HepG2 (cell line): ENCODE results near the gene SLC35F4. TPM values are rescaled to one million over a fixed set of nuclear protein-coding genes. Genes with fewer than 3 reads are reported as not detected.

Experiments
- ATAC-seq: fragments of 200-7000 bp; cut with Tn5 transposase; 3 replicates; pipeline ENCODE4 v1.9.1; 2020; ENCODE audit warnings: mild to moderate bottlenecking, moderate library complexity
- BruUV-seq: library from RNA; stranded (reverse); fragments of 400-500 nt; replicated peaks from 2 replicates; lab custom pipeline; 2021; lab: Mats Ljungman, UMichigan
- CTCF ChIA-PET: fragments of 300-600 bp; formaldehyde crosslinking; extraction: SDS; loops from one replicate; lab custom pipeline; 2021; ENCODE audit warnings: low total read pairs, inconsistent platforms, low intra/inter-chr PET ratio; lab: Yijun Ruan, JAX
- POLR2A ChIA-PET: fragments of 350-600 bp; sonication (Branson Sonifier 250); formaldehyde crosslinking; loops from one replicate; lab custom pipeline; 2020; ENCODE audit warnings: antibody characterized with exemption, inconsistent platforms; lab: Yijun Ruan, JAX
- DNase-seq: peaks from one replicate; pipeline ENCODE4 v3.0.0-alpha.2; 2015; ENCODE audit warnings: low spot score
- FAIRE-seq: peaks from 3 replicates; lab custom pipeline; 2011; peaks lifted over from hg19 to GRCh38; lab: Jason Lieb, UNC
- H2AFZ ChIP-seq: one replicate; pipeline ENCODE4 v1.6.1; 2011; ENCODE audit warnings: low read length, inconsistent platforms
- H3K27ac ChIP-seq: fragments of 300-600 bp; 3 replicates; pipeline ENCODE4 v1.8.0; 2011; ENCODE audit warnings: mixed run types, mild to moderate bottlenecking, mixed read lengths, low read length, inconsistent platforms; ENCODE audit not compliant: insufficient read depth; ENCODE audit errors: extremely low read length
- H3K27me3 ChIP-seq, 2 experiments: fragments of 200-600 bp in 1 of 2; 2 replicates in 1 of 2; 3 replicates in 1 of 2; pipeline versions ENCODE4 v1.6.0 to v1.8.0; 2011; ENCODE audit warnings: low read length in 2 of 2, mild to moderate bottlenecking in 2 of 2, moderate library complexity in 2 of 2, inconsistent platforms in 1 of 2; ENCODE audit not compliant: insufficient read depth in 2 of 2, control insufficient read depth in 1 of 2
- H3K36me3 ChIP-seq, 2 experiments: fragments of 200-600 bp in 1 of 2; replicated peaks in 1 of 2; 2 replicates in 1 of 2; 3 replicates in 1 of 2; pipeline versions ENCODE4 v1.5.1 to v1.8.0; 2011; ENCODE audit warnings: low read length in 2 of 2, inconsistent platforms in 1 of 2; ENCODE audit not compliant: insufficient read depth in 2 of 2, control insufficient read depth in 1 of 2
- H3K4me1 ChIP-seq: 2 replicates; pipeline ENCODE4 v1.5.1; 2012; ENCODE audit warnings: low read length, inconsistent platforms; ENCODE audit not compliant: insufficient read depth
- H3K4me2 ChIP-seq: 2 replicates; pipeline ENCODE4 v1.6.0; 2011; ENCODE audit warnings: low read depth, low read length, inconsistent platforms
- H3K4me3 ChIP-seq, 3 experiments: fragments of 200-600 bp in 1 of 3; sonication (generic), shearing (Covaris generic) in 1 of 3; replicated peaks in 1 of 3; 2 replicates each; pipeline ENCODE4 v1.5.1; 2011 to 2016; ENCODE audit warnings: low read length in 3 of 3, inconsistent platforms in 2 of 3, low read depth in 2 of 3, mild to moderate bottlenecking in 2 of 3, control low read depth in 1 of 3, mixed read lengths in 1 of 3; ENCODE audit not compliant: insufficient read depth in 1 of 3
- H3K79me2 ChIP-seq: one replicate; pipeline ENCODE4 v1.6.1; 2011; ENCODE audit warnings: low read length, inconsistent platforms; ENCODE audit not compliant: insufficient read depth
- H3K9ac ChIP-seq: 2 replicates; pipeline ENCODE4 v1.6.0; 2011; ENCODE audit warnings: mild to moderate bottlenecking, low read depth, low read length, inconsistent platforms; ENCODE audit not compliant: insufficient read depth
- H3K9me3 ChIP-seq: 2 replicates; pipeline ENCODE4 v1.5.1; 2012; ENCODE audit warnings: mild to moderate bottlenecking, low read length
- H4K20me1 ChIP-seq: 2 replicates; pipeline ENCODE4 v1.6.0; 2011; ENCODE audit warnings: inconsistent platforms, mild to moderate bottlenecking, low read length, moderate library complexity; ENCODE audit not compliant: insufficient read depth
- CHD2 ChIP-seq: IDR thresholded peaks from 2 replicates; pipeline ENCODE4 v1.6.1; 2011; ENCODE audit warnings: low read depth, low read length, improper control_type of control experiment
- DR1 ChIP-seq: sonication (generic); formaldehyde crosslinking; IDR thresholded peaks from 2 replicates; pipeline ENCODE4 v1.8.0; 2021; ENCODE audit warnings: mild to moderate bottlenecking, missing genetic modification reagents, inconsistent platforms
- FOXK1 ChIP-seq: sonication (generic); formaldehyde crosslinking; IDR thresholded peaks from 2 replicates; pipeline ENCODE4 v1.4.0; 2020; ENCODE audit warnings: low read depth, missing genetic modification reagents, borderline replicate concordance
- GATA4 ChIP-seq: sonication (generic); IDR thresholded peaks from 2 replicates; pipeline ENCODE4 v1.6.1; 2016; ENCODE audit warnings: antibody characterized with exemption, low read depth, borderline replicate concordance
- IKZF1 ChIP-seq: fragments of 450-650 bp; IDR thresholded peaks from 2 replicates; pipeline ENCODE4 v1.7.1; 2016
- IRX3 ChIP-seq: sonication (generic); formaldehyde crosslinking; IDR thresholded peaks from 2 replicates; pipeline ENCODE4 v1.8.1; 2023; ENCODE audit warnings: mild to moderate bottlenecking, low read depth, missing genetic modification reagents, borderline replicate concordance
- MBD4 ChIP-seq: IDR thresholded peaks from 2 replicates; pipeline ENCODE4 v1.6.1; 2012; ENCODE audit warnings: low read length, inconsistent platforms, borderline replicate concordance
- NR1H2 ChIP-seq: sonication (generic); formaldehyde crosslinking; IDR thresholded peaks from 2 replicates; pipeline ENCODE4 v1.8.1; 2022; ENCODE audit warnings: low read depth, missing genetic modification reagents, borderline replicate concordance
- PCBP2 ChIP-seq: fragments of 200-400 bp; formaldehyde crosslinking; optimal IDR thresholded peaks from 2 replicates; pipeline ENCODE3; 2018; ENCODE audit warnings: low read length, low read depth; ENCODE audit not compliant: poor library complexity, severe bottlenecking
- SRF ChIP-seq: IDR thresholded peaks from 2 replicates; pipeline ENCODE4 v1.6.1; 2011; ENCODE audit warnings: mild to moderate bottlenecking, low read depth, low read length, moderate library complexity
- SRSF9 ChIP-seq: fragments of 200-400 bp; formaldehyde crosslinking; IDR thresholded peaks from 2 replicates; pipeline ENCODE4 v1.6.1; 2018; ENCODE audit warnings: borderline replicate concordance, mild to moderate bottlenecking, low read depth, low read length; ENCODE audit not compliant: insufficient read depth, poor library complexity, severe bottlenecking
- ZMYM2 ChIP-seq: sonication (generic); formaldehyde crosslinking; IDR thresholded peaks from 2 replicates; pipeline ENCODE4 v1.8.0; 2022; ENCODE audit warnings: mild to moderate bottlenecking, missing genetic modification reagents
- ZNF33A ChIP-seq: sonication (generic); formaldehyde crosslinking; IDR thresholded peaks from 2 replicates; pipeline ENCODE4 v1.5.1; 2020; ENCODE audit warnings: missing genetic modification reagents, mild to moderate bottlenecking, moderate library complexity, borderline replicate concordance
- ZNF484 ChIP-seq: sonication (generic); formaldehyde crosslinking; IDR thresholded peaks from 2 replicates; pipeline ENCODE4 v1.5.1; 2020; ENCODE audit warnings: mild to moderate bottlenecking, low read depth, missing genetic modification reagents, borderline replicate concordance
- WGBS: methylation state at CpG from one replicate; pipeline ENCODE4 v1.1.6; 2017; ENCODE audit warnings: low lambda C conversion rate; 5-methylcytosine and 5-hydroxymethylcytosine counted together
- in situ Hi-C: cut with HindIII; loops from 2 replicates; pipeline ENCODE4 v1.10.0; 2017; ENCODE audit warnings: low pct_unique_long_range_greater_than_20kb; ENCODE audit not compliant: extremely low pct_ligation_motif_present
- intact Hi-C: fragments of 100-400 bp; cut with micrococcal nuclease; formaldehyde crosslinking; loops from one replicate; pipeline ENCODE4 v1.10.0; 2022; ENCODE audit not compliant: unreplicated experiment
- polyA plus RNA-seq, 8 experiments: library from polyadenylated mRNA; depleted of rRNA in 3 of 8; stranded (reverse) in 7 of 8; unstranded in 1 of 8; fragments of >200 nt; fragmentation: Illumina TruSeq in 4 of 8; extraction: Trizol in 4 of 8; gene quantifications; 2 replicates each; pipeline versions ENCODE4 v1.2.1 to v1.2.3, GENCODE V29; 2011 to 2016; ENCODE audit warnings: low read depth in 4 of 8, missing spikeins in 1 of 8, mixed read lengths in 1 of 8; ENCODE audit not compliant: insufficient read depth in 1 of 8
- total RNA-seq, 5 experiments: library from RNA; depleted of rRNA; stranded (reverse); fragments of >200 nt; fragmentation: Illumina TruSeq; extraction: Trizol; gene quantifications; 2 replicates each; pipeline ENCODE4 v1.2.3, GENCODE V29; 2016; ENCODE audit warnings: low read depth in 1 of 5
- TF ChIP-seq, protein P1 (sequence below): sonication (generic); formaldehyde crosslinking; IDR thresholded peaks from 2 replicates; pipeline ENCODE4 v1.5.1; 2020; ENCODE audit warnings: mild to moderate bottlenecking, missing genetic modification reagents, borderline replicate concordance

The SLC35F4 gene
- total and polyA plus RNA-seq, 2 of the 13 experiments (the other 11 are each of a cell fraction or from before 2014, with no cell fraction given) = not detected

- H3K36me3 ChIP-seq = no peaks in the 10 kb centered on the region
- ChIA-PET CTCF (no interaction called here), POLR2A (no interaction called here)
- no peak overlapping the region for H2AFZ ChIP-seq
- H3K9ac ChIP-seq = no peak overlapping the region
- no peak for DNase-seq
- no TSS peak for BruUV-seq
- no peaks in the 10 kb centered on the region for H3K4me1 ChIP-seq
- 25% methylated on average over 4 of the region's 4 CpGs for WGBS
- no peak for TF ChIP-seq IRX3
- TF ChIP-seq SRF = no peak
- no peak for TF ChIP-seq SRSF9
- TF ChIP-seq DR1 (CRISPR knock-in tag) = no peak
- no peak for TF ChIP-seq ZNF33A (CRISPR knock-in tag)
- no peak for TF ChIP-seq ZNF484 (CRISPR knock-in tag)
- no peak for TF ChIP-seq GATA4
- no peak for TF ChIP-seq NR1H2
- TF ChIP-seq IKZF1 = no peak
- TF ChIP-seq, protein P1, sequence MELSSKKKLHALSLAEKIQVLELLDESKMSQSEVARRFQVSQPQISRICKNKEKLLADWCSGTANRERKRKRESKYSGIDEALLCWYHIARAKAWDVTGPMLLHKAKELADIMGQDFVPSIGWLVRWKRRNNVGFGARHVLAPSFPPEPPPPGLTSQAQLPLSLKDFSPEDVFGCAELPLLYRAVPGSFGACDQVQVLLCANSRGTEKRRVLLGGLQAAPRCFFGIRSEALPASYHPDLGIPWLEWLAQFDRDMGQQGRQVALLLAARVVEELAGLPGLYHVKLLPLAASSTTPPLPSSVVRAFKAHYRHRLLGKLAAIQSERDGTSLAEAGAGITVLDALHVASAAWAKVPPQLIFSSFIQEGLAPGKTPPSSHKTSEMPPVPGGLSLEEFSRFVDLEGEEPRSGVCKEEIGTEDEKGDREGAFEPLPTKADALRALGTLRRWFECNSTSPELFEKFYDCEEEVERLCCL (CRISPR knock-in tag) = no peak
- no peak for TF ChIP-seq MBD4
- TF ChIP-seq ZMYM2 (CRISPR knock-in tag) = no peak
- no peak for TF ChIP-seq PCBP2
- TF ChIP-seq FOXK1 = no peak
- no peak for TF ChIP-seq CHD2
- H3K79me2 ChIP-seq = no peaks in the 10 kb centered on the region
- H3K27ac ChIP-seq = no peak overlapping the region
- no peaks in the 10 kb centered on the region for H3K27me3 ChIP-seq
- intact Hi-C loops (no loop called here), in situ Hi-C loops (no loop called here)
- no peak for FAIRE-seq
- H4K20me1 ChIP-seq = no peaks in the 10 kb centered on the region
- no peak overlapping the region for H3K4me2 ChIP-seq
- H3K4me3 ChIP-seq = no peak overlapping the region
- no peaks in the 10 kb centered on the region for H3K9me3 ChIP-seq
- ATAC-seq = no peak
Measured at GRCh38 chr14:57736391-57736790, 129.5 kb downstream of the SLC35F4 start.
